Measurements from ENCODE around the gene CCL3.

DNA sequence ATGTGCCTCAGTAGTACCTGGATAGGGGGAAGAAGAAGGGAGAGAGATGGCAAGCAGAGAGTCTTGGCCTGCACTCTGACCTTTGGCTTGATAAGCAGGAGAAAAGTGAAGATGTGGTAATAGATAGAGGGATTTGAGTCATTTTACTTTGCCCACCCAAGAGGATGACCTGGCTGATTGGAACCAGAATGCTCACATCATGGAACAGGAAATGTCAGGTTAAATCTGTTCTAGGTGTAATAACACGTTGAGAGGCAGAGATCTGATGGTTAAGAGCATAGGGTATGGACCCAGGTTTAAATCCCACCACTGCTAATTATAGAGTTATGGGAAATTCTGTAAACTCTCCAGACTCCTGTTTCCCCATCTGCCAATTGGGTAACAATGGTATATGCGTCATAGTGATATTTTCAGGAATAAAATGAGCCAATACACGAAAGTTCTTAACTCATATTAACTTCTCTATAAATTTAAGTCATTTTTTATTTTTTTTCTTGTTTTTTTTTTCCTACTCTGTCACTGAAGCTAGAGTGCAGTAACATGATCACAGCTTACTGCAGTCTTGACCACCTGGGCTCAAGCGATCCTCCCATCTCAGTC, 33.9 kb downstream of the CCL3 start:
- TF ChIP-seq RFX5 (IDR thresholded peaks at IDR 0.05; ENCODE audit: low read length) (no peak), RCOR1 (IDR thresholded peaks at IDR 0.05; ENCODE audit: low read length) (no peak), JUND (IDR thresholded peaks at IDR 0.05) (no peak), RAD21 (IDR thresholded peaks at IDR 0.05; ENCODE audit: low read length) (no peak), RXRA (IDR thresholded peaks at IDR 0.05; ENCODE audit: borderline replicate concordance, low read depth) (no peak), MEF2A (IDR thresholded peaks at IDR 0.05; ENCODE audit: borderline replicate concordance, low read depth) (no peak), FOSL2 (IDR thresholded peaks at IDR 0.05; ENCODE audit: borderline replicate concordance, low read depth) (no peak), EZH2phosphoT487 (IDR thresholded peaks at IDR 0.05; ENCODE audit: borderline replicate concordance, low read depth) (no peak)
- TF ChIP-seq, protein P1, sequence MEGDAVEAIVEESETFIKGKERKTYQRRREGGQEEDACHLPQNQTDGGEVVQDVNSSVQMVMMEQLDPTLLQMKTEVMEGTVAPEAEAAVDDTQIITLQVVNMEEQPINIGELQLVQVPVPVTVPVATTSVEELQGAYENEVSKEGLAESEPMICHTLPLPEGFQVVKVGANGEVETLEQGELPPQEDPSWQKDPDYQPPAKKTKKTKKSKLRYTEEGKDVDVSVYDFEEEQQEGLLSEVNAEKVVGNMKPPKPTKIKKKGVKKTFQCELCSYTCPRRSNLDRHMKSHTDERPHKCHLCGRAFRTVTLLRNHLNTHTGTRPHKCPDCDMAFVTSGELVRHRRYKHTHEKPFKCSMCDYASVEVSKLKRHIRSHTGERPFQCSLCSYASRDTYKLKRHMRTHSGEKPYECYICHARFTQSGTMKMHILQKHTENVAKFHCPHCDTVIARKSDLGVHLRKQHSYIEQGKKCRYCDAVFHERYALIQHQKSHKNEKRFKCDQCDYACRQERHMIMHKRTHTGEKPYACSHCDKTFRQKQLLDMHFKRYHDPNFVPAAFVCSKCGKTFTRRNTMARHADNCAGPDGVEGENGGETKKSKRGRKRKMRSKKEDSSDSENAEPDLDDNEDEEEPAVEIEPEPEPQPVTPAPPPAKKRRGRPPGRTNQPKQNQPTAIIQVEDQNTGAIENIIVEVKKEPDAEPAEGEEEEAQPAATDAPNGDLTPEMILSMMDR (IDR thresholded peaks at IDR 0.05): no peak
- TF ChIP-seq, protein P2, sequence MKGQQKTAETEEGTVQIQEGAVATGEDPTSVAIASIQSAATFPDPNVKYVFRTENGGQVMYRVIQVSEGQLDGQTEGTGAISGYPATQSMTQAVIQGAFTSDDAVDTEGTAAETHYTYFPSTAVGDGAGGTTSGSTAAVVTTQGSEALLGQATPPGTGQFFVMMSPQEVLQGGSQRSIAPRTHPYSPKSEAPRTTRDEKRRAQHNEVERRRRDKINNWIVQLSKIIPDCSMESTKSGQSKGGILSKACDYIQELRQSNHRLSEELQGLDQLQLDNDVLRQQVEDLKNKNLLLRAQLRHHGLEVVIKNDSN (IDR thresholded peaks at IDR 0.05; ENCODE audit: borderline replicate concordance, low read depth): no peak
- TF ChIP-seq, protein P3, sequence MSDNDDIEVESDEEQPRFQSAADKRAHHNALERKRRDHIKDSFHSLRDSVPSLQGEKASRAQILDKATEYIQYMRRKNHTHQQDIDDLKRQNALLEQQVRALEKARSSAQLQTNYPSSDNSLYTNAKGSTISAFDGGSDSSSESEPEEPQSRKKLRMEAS (IDR thresholded peaks at IDR 0.05; ENCODE audit: low read depth): no peak
- TF ChIP-seq, protein P4, sequence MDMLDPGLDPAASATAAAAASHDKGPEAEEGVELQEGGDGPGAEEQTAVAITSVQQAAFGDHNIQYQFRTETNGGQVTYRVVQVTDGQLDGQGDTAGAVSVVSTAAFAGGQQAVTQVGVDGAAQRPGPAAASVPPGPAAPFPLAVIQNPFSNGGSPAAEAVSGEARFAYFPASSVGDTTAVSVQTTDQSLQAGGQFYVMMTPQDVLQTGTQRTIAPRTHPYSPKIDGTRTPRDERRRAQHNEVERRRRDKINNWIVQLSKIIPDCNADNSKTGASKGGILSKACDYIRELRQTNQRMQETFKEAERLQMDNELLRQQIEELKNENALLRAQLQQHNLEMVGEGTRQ (IDR thresholded peaks at IDR 0.05; ENCODE audit: borderline replicate concordance, low read depth, low read length): no peak

All from SK-N-SH (cell line).